ENCODE measurements around the gene ANKRD10. TPM values are rescaled to one million over a fixed set of nuclear protein-coding genes. Genes with fewer than 3 reads are reported as not detected.

The ANKRD10 gene
- total RNA-seq, 1 experiment from 2014 or later = 35.9 TPM

DNA sequence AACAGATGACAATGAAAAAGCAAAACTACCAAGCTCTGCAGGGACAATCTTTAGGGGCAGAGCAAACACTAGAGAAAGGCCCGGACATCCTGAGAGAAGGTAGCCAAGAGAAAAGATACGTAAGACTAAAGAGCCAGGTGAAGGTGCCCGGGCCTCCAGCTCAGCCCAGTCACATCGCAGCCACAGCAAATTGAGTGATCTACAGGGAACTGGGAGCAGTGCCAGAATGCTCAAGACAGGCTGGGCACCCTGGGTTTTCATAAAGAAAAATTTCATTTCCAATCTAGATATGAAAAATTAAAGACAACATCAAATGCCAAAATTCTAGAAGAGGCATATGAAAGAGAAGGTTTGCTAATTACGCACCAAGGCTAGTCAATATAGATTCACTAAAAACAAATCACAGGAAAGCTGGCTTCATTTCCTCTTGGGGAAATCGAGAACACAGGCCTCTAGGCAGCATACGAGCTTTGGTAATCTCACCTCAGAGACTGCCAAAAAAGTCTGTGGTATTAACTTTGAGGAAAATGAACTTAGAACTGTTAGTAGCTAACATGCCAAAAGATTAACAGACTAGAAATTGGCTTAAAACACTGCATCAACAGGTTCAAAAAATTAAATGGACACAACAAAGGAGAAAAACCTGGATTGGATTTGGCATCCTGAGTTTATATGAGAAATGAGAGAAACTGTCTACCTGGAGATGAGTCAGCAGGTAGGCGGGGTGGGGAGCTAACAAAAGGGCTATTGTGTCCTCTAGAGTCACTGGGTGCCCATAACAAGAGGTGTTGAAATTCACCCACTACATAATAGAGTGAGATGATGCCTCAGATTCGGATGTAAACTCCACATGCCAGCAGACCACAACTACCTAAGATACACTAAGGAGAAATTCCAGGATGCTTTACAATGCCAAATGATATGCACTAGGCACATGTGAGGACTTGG lies 6.6 kb downstream of the ANKRD10 start:
- peaks cover 74% of the 10 kb centered on the region for H3K36me3 ChIP-seq
- H3K27me3 ChIP-seq = no peaks in the 10 kb centered on the region
- H3K9me3 ChIP-seq = no peaks in the 10 kb centered on the region
- DNase-seq = no peak
- no peak overlapping the region for H3K4me3 ChIP-seq

- Histone ChIP-seq H3K27me3 (no peaks in the 10 kb centered on the region), H3K9me3 (no peaks in the 10 kb centered on the region), H3K36me3 (peaks cover 82% of the 10 kb centered on the region), H3K4me3 (no peak overlapping the region)
- no peak for DNase-seq
Observed at GRCh38 chr13:110907301-110907700, 7.6 kb downstream of the ANKRD10 start.

DNA sequence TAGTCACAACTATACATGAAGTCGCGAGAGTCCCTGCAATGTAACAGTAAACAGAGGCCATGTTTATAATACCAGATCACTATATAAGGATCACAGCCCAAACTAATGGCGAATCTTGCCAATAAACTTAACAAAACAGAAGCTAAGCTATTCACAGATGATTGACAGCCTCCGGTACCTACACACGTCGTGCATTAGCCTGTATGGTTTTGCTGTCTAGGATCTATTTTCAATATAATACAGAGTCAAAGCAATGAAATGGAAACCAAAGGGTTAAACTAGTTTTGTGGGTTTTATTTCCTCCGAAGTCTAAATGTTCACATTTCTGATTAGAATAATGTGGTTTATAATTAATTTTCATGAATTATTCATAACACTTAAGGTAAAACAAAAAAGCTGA lies 10.1 kb downstream of the ANKRD10 start:
- DNase-seq = no peak
- no peak overlapping the region for H3K4me3 ChIP-seq
- H3K27me3 ChIP-seq = no peaks in the 10 kb centered on the region
- H3K9me3 ChIP-seq = no peaks in the 10 kb centered on the region
- peaks cover 79% of the 10 kb centered on the region for H3K36me3 ChIP-seq

GRCh38 chr13:110902370-110902769 lies 12.5 kb downstream of the ANKRD10 start:
- no peak for DNase-seq

GRCh38 chr13:110897521-110897920 lies 17.3 kb downstream of the ANKRD10 start:
- no peaks in the 10 kb centered on the region for H3K27me3 ChIP-seq
- H3K36me3 ChIP-seq = peaks cover 52% of the 10 kb centered on the region
- H3K9me3 ChIP-seq = no peaks in the 10 kb centered on the region
- H3K4me3 ChIP-seq = no peak overlapping the region
- no peak for DNase-seq

More at GRCh38 chr13:110902370-110902769, 12.5 kb downstream of the ANKRD10 start:
- H3K27me3 ChIP-seq = no peaks in the 10 kb centered on the region
- H3K36me3 ChIP-seq = peaks cover 71% of the 10 kb centered on the region
- no peaks in the 10 kb centered on the region for H3K9me3 ChIP-seq
- H3K4me3 ChIP-seq = no peak overlapping the region

- Histone ChIP-seq H3K4me3 (no peak overlapping the region), H3K27me3 (no peaks in the 10 kb centered on the region), H3K9me3 (no peaks in the 10 kb centered on the region), H3K36me3 (peaks cover 48% of the 10 kb centered on the region)
- no peak for DNase-seq
Observed at GRCh38 chr13:110897014-110897413, 17.9 kb downstream of the ANKRD10 start.

- peaks cover 43% of the 10 kb centered on the region for H3K36me3 ChIP-seq
- DNase-seq = no peak
- no peak overlapping the region for H3K4me3 ChIP-seq
- no peaks in the 10 kb centered on the region for H3K9me3 ChIP-seq
- no peaks in the 10 kb centered on the region for H3K27me3 ChIP-seq
Observed at GRCh38 chr13:110894086-110894485, 20.8 kb downstream of the ANKRD10 start.

GRCh38 chr13:110893571-110893970 lies 21.3 kb downstream of the ANKRD10 start:
- DNase-seq = no peak
- Histone ChIP-seq H3K9me3 (no peaks in the 10 kb centered on the region), H3K4me3 (no peak overlapping the region), H3K27me3 (no peaks in the 10 kb centered on the region), H3K36me3 (peaks cover 43% of the 10 kb centered on the region)

- H3K9me3 ChIP-seq = no peaks in the 10 kb centered on the region
- H3K4me3 ChIP-seq = no peak overlapping the region
- H3K36me3 ChIP-seq = peaks cover 31% of the 10 kb centered on the region
- DNase-seq = no peak
- H3K27me3 ChIP-seq = no peaks in the 10 kb centered on the region
Observed at GRCh38 chr13:110890279-110891165, 24.3 kb downstream of the ANKRD10 start.

DNA sequence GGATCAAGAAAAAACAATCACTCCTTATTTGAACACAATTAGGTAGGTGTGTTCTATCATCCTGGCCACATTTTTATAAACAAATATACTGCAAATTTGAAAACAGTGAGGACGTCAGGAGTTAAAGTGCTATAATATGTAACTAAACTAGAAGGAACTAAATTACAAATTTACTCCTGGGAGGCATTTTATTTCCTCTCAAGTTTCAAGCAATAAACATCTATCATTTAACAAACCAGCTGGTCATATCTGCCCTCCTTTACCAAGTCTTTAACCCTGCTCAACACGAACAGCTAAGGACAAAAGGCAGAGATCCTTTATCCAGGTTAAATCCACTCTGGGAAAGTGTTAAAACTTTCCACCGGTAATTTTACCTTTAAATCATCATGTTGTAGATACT lies 26.5 kb downstream of the ANKRD10 start:
- DNase-seq = no peak
- no peaks in the 10 kb centered on the region for H3K9me3 ChIP-seq
- H3K27me3 ChIP-seq = no peaks in the 10 kb centered on the region
- H3K36me3 ChIP-seq = peaks cover 23% of the 10 kb centered on the region
- no peak overlapping the region for H3K4me3 ChIP-seq

DNA sequence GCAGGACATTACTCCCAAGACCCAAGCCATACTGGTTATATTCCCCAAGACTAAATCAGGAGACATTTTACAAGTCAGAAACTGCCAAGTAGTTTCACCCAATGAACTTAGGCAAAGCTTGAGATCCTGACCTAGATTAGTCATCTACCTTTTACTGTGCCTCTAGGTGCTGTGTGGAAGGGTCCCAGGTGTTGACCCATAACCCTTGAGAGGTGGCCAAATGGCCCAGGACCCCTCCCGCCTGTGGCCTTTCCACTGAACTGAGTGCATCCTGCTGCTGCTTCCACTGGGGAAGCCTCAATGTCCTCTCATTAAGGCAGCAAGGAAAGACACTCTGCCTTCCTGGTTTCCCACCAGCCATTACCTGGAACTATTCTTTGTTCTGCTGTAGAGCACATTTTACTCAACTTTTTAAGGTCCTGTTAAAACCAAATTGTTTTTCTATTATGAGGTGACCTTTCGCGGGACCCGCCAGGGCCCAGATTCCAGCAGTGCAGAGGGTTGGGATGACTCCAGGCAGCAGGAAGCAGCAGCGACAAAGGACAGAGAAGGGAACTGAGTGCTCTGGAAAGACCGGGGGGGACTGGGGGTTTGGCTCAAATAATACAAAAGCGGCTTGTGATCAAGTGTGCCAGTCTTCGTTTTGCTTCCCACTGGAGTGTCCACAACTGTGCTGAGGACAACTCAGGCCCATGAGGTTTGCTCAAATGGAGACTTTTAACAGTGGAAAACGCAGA lies 27.1 kb downstream of the ANKRD10 start:
- Histone ChIP-seq H3K36me3 (peaks cover 17% of the 10 kb centered on the region), H3K4me3 (no peak overlapping the region), H3K27me3 (no peaks in the 10 kb centered on the region), H3K9me3 (no peaks in the 10 kb centered on the region)
- DNase-seq = no peak

- no peak overlapping the region for H3K4me3 ChIP-seq
- H3K36me3 ChIP-seq = peaks cover 12% of the 10 kb centered on the region; the same call in 1 of the 2 replicates
- no peaks in the 10 kb centered on the region for H3K9me3 ChIP-seq
- no peak for DNase-seq
- no peaks in the 10 kb centered on the region for H3K27me3 ChIP-seq
Observed at GRCh38 chr13:110886870-110887596, 27.8 kb downstream of the ANKRD10 start.

GRCh38 chr13:110885966-110886869 lies 28.7 kb downstream of the ANKRD10 start:
- H3K36me3 ChIP-seq = peaks cover 9% of the 10 kb centered on the region; the same call in 1 of the 2 replicates
- no peaks in the 10 kb centered on the region for H3K27me3 ChIP-seq
- H3K9me3 ChIP-seq = no peaks in the 10 kb centered on the region
- DNase-seq = no peak
- no peak overlapping the region for H3K4me3 ChIP-seq

DNA sequence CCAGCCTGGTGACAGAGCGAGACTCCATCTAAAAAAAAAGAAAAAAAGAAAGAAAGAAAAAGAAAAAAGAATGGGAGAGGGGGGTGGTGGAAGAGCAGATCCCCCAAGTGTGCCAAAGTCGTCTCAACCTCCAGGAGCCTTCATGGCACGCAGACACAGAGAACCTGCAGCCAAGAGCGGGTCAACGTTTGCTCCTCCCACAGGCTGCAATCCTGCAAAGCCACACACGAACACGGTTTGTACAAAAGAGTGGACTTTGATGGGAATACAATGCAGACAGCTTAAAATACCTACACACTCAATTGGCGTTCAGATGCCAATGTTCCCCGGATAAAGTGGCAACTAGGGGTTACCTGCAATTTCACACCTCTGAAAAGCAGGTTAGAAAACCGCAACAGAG lies 29.4 kb downstream of the ANKRD10 start:
- Histone ChIP-seq H3K27me3 (no peaks in the 10 kb centered on the region), H3K4me3 (no peak overlapping the region), H3K9me3 (no peaks in the 10 kb centered on the region), H3K36me3 (peaks cover 3% of the 10 kb centered on the region; the same call in 1 of the 2 replicates)
- DNase-seq = no peak

GRCh38 chr13:110884517-110884916 lies 30.4 kb downstream of the ANKRD10 start:
- no peak overlapping the region for H3K4me3 ChIP-seq
- no peaks in the 10 kb centered on the region for H3K27me3 ChIP-seq
- H3K36me3 ChIP-seq = peaks cover 3% of the 10 kb centered on the region; the same call in 1 of the 2 replicates
- no peak for DNase-seq
- H3K9me3 ChIP-seq = no peaks in the 10 kb centered on the region
